ENCODE data around the gene LAMA3. TPM values are rescaled to one million over a fixed set of nuclear protein-coding genes. Genes with fewer than 3 reads are reported as not detected.
A peak's percentile ranks its signal among the peaks of the same experiment; 100 is the strongest.

Gene LAMA3
- total and polyA plus RNA-seq, 2 of the 13 experiments (the other 11 are each of a cell fraction or from before 2014, with no cell fraction given) = 0.45 to 2.2 TPM

DNA sequence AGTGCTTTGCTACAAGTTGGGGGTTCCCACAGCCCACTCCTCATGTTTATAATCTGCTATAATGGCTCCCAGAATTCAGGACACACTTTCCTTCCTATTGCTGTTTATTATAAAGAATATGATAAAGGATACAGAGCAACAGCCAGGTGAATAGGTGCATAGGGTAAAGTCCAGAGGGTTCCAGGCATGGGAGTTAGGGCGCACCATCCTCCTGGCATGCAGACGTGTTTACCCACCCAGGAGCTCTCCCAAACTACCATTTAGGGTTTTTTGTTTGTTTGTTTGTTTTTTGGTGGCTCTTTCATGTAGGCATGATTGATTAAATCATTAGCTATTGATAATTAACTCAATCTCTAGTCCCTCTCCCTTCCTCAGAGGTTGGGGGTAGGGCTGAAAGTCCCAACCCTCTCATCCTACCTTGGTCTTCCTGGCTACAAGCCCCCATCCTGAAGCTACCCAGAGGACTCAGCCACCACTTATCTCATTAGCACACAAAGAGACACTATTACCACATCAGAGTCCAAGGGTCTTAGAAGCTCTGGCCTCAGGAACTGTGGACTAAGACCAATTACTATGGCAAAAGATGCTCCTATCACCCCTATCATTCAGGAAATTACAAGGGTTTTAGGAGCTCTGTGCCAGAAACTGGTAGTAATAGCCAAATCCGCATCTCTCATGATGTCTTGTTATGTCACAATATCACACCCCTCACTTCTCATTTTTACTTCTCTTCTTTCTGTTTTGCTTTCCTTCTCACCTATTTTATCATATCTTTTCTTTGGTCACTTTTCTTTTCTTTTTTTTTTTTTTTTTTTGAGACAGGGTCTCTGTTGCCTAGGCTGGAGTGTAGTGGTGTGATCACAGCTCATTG lies 170.4 kb downstream of the LAMA3 start (continued):
- TF ChIP-seq EP300 (IDR thresholded peaks at IDR 0.05; ENCODE audit: low read depth in 2 of 2, low read length in 2 of 2) (peak in 1 of 2 experiments; percentile 11; a peak in 1 of 4 replicates), EP300 (CRISPR knock-in tag; IDR thresholded peaks at IDR 0.05; ENCODE audit: borderline replicate concordance) (peak; percentile 21; the same call in 1 of the 2 replicates), YY1 (IDR thresholded peaks at IDR 0.05; ENCODE audit: insufficient read depth, insufficient replicate concordance, low read depth, low read length) (no peak), GTF2F1 (IDR thresholded peaks at IDR 0.05; ENCODE audit: low read length) (no peak), ZNF10 (CRISPR knock-in tag; IDR thresholded peaks at IDR 0.05; ENCODE audit: borderline replicate concordance, low read depth) (no peak), RNF2 (conservative IDR thresholded peaks at IDR 0.05; ENCODE audit: low read depth) (no peak), TARDBP (CRISPR knock-in tag; IDR thresholded peaks at IDR 0.05) (no peak), LCORL (IDR thresholded peaks at IDR 0.05) (no peak), LCORL (CRISPR knock-in tag; IDR thresholded peaks at IDR 0.05) (no peak), ZNF891 (CRISPR knock-in tag; IDR thresholded peaks at IDR 0.05) (no peak), ZNF235 (CRISPR knock-in tag; IDR thresholded peaks at IDR 0.05; ENCODE audit: borderline replicate concordance) (no peak), TBL1XR1 (IDR thresholded peaks at IDR 0.05; ENCODE audit: borderline replicate concordance, low read length, partially characterized antibody) (no peak), ZMAT3 (CRISPR knock-in tag; conservative IDR thresholded peaks at IDR 0.05) (no peak), FOXA1 (IDR thresholded peaks at IDR 0.05) (no peak), FOXA1 (CRISPR knock-in tag; IDR thresholded peaks at IDR 0.05) (no peak)
- TF ChIP-seq, protein P1, sequence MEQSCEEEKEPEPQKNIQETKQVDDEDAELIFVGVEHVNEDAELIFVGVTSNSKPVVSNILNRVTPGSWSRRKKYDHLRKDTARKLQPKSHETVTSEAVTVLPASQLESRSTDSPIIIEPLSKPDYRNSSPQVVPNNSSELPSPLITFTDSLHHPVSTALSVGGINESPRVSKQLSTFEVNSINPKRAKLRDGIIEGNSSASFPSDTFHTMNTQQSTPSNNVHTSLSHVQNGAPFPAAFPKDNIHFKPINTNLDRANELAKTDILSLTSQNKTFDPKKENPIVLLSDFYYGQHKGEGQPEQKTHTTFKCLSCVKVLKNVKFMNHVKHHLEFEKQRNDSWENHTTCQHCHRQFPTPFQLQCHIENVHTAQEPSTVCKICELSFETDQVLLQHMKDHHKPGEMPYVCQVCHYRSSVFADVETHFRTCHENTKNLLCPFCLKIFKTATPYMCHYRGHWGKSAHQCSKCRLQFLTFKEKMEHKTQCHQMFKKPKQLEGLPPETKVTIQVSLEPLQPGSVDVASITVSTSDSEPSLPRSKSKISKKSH (CRISPR knock-in tag; IDR thresholded peaks at IDR 0.05; ENCODE audit: borderline replicate concordance) = no peak
- TF ChIP-seq, protein P2, sequence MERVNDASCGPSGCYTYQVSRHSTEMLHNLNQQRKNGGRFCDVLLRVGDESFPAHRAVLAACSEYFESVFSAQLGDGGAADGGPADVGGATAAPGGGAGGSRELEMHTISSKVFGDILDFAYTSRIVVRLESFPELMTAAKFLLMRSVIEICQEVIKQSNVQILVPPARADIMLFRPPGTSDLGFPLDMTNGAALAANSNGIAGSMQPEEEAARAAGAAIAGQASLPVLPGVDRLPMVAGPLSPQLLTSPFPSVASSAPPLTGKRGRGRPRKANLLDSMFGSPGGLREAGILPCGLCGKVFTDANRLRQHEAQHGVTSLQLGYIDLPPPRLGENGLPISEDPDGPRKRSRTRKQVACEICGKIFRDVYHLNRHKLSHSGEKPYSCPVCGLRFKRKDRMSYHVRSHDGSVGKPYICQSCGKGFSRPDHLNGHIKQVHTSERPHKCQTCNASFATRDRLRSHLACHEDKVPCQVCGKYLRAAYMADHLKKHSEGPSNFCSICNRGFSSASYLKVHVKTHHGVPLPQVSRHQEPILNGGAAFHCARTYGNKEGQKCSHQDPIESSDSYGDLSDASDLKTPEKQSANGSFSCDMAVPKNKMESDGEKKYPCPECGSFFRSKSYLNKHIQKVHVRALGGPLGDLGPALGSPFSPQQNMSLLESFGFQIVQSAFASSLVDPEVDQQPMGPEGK (CRISPR knock-in tag; IDR thresholded peaks at IDR 0.05) = peak; percentile 37; the same call in 1 of the 2 replicates
- TF ChIP-seq, protein P3, sequence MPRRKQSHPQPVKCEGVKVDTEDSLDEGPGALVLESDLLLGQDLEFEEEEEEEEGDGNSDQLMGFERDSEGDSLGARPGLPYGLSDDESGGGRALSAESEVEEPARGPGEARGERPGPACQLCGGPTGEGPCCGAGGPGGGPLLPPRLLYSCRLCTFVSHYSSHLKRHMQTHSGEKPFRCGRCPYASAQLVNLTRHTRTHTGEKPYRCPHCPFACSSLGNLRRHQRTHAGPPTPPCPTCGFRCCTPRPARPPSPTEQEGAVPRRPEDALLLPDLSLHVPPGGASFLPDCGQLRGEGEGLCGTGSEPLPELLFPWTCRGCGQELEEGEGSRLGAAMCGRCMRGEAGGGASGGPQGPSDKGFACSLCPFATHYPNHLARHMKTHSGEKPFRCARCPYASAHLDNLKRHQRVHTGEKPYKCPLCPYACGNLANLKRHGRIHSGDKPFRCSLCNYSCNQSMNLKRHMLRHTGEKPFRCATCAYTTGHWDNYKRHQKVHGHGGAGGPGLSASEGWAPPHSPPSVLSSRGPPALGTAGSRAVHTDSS (CRISPR knock-in tag; conservative IDR thresholded peaks at IDR 0.05) = no peak
- TF ChIP-seq, protein P4, sequence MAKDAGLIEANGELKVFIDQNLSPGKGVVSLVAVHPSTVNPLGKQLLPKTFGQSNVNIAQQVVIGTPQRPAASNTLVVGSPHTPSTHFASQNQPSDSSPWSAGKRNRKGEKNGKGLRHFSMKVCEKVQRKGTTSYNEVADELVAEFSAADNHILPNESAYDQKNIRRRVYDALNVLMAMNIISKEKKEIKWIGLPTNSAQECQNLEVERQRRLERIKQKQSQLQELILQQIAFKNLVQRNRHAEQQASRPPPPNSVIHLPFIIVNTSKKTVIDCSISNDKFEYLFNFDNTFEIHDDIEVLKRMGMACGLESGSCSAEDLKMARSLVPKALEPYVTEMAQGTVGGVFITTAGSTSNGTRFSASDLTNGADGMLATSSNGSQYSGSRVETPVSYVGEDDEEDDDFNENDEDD (CRISPR knock-in tag; IDR thresholded peaks at IDR 0.05; ENCODE audit: borderline replicate concordance) = no peak
- TF ChIP-seq, protein P5, sequence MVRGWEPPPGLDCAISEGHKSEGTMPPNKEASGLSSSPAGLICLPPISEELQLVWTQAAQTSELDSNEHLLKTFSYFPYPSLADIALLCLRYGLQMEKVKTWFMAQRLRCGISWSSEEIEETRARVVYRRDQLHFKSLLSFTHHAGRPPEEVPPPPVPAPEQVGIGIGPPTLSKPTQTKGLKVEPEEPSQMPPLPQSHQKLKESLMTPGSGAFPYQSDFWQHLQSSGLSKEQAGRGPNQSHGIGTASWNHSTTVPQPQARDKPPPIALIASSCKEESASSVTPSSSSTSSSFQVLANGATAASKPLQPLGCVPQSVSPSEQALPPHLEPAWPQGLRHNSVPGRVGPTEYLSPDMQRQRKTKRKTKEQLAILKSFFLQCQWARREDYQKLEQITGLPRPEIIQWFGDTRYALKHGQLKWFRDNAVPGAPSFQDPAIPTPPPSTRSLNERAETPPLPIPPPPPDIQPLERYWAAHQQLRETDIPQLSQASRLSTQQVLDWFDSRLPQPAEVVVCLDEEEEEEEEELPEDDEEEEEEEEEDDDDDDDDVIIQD (CRISPR knock-in tag; IDR thresholded peaks at IDR 0.05; ENCODE audit: low read depth) = no peak
